GM19397 (cell line): ENCODE results near the gene KLHL8.
"Not testable (repeated sequence)": the region's sequence is repeated elsewhere in the genome, so short reads cannot be mapped to it uniquely, and the experiment has no call there.

Experiments
- ATAC-seq: cut with Tn5 transposase; IDR thresholded peaks from one replicate; pipeline ENCODE4 v1.9.1; 2021; ENCODE audit warnings: mild to moderate bottlenecking, moderate library complexity; ENCODE audit not compliant: unreplicated experiment

Gene KLHL8

DNA sequence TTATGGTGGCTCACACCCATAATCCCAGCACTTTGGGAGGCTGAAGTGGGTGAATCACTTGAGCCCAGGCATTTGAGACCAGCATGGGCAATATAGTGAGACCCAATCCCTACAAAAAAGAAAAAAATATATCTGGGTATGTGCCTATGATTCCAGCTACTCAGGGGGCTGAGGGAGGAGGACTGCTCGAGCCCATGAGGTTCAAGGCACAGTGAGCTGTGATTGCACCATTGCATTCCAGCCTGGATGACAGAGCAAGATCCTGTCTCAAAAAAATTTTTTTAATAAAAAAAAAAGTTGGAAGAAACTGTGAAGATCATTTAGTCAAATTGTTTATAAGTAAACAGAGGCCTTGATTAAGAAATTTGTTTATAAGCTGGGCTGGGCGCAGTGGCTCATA lies 39.7 kb downstream of the KLHL8 start:
- no peak for ATAC-seq

DNA sequence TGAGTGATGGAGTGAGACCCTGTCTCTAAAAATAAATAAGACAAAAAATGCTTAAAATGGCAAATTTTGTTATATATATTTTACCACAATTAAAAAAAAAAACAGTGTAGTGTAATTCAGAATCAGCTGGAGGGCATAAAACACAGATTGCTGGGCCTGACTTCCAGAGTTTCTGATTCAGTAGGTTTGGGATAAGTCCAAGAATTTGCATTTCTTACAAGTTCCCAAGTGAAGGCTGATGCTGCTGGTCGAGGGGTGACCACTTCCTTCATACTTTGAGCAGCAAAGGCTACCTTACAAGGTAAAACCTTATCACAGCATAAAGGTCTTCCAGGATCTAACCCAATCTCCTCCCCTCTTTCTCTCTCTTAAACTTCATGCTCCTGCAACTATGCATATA lies 40.7 kb downstream of the KLHL8 start:
- no peak for ATAC-seq

DNA sequence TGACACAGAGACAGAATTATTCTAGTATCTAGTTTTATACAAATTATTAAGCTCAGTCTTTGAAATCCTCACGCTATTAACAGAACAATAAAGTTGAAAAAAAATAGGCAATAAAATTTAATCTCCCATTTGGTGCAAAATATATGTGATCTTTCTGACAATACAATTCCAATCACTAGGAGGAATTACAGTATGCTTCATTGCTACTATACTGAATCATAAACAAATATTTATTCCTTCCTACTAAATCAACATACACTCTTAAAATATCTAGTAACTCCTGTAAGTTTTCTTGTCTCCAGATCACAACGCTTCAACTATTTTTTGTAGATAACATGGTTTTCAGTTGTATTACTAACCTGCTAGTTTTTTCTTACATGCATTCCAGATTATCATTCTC lies 45.7 kb downstream of the KLHL8 start:
- ATAC-seq = no peak

DNA sequence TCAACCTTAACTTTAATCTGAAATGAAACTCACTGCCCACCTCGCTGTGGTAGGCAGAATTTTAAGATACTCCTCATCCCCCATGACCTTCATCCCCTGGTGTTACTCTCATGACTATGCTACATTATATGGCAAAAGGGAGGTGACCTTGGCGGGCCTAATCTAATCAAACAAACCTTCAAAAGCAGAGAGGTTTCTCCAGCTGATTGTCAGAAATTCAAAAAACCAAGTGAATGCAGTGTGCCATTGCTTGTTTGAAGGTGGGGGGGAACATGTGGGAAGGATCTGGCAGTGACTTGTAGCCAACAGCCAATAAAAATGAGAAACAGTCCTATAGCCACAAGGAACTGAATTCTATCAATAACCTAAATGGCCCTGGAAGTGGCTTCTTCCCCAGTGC lies 48.5 kb downstream of the KLHL8 start:
- no peak for ATAC-seq

DNA sequence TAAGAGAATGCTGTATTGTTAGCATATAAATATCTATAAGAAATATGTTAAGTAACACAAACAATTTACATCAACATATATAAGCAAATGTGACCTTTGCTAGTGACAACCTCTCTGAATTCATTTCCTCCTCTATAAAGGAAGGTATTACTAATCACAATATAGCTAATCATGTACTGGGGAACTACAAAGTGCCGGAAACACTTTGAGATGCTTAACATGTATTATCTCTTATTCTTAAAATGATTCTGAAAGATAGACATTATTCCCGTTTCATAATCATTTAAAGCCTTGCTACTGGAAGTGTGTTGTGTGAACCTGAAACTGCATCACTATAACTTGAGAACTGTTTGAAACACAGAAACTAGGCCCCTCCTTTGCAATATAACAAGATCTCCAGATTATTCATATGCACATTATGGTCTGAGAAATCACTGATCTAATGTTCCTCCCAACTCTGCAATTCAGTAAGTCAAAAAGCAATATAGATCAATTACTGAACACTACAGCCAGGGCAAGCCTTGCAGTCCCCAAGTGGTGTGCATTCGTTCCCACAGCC lies 54.0 kb downstream of the KLHL8 start:
- no peak for ATAC-seq

DNA sequence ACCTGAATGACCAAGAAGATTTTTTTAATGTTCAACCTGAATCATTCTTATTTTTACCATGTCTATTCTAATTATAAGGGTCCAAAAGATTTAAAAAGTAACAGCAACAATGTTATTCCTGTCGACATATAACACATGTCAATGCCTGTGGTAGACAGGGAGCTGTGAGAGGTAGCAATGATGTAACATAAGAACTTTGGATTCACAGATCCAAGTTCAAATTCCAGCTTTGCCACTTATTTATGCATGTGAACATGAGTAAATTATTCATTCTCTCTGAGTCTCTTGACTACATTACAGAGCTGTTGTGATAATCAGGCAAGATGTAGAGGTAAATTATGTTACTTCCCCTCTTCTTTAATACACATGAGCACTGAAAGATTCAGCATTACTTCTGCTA lies 54.5 kb downstream of the KLHL8 start:
- ATAC-seq = no peak

DNA sequence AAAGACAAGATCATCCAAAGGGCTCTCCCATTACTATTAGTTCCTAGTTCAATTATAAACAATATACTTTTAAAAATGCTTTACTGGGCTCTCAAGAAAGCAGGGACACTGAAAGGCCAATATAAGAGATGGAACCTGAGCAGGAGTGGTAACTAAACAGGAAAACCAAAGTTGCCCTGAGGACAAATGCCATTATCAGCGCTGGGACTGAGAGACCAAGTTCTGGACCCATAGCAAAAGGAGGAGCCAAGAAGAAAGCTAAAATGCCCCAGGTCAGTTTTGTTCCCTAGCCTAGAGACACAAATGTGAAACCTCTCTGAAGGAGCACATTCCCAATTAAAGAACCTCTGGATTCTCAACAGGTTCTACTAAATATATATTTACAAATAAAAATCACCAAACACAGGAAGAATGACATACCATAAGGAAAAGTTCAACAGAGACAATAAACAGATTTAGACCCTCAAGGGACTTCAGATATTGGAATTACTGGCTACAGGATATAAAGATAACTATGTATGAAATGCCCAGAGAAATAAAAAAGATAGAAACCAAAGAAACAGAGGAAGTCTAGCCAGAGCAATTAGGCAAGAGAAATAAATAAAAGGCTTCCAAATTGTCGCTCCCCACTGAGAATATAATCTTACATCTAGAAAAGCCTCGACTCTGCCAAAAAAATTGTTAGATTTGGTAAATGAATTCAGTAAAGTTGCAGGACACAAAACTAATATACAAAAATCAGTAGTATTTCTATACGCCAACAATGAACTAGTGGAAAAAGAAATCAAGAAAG lies 67.1 kb downstream of the KLHL8 start:
- no peak for ATAC-seq

DNA sequence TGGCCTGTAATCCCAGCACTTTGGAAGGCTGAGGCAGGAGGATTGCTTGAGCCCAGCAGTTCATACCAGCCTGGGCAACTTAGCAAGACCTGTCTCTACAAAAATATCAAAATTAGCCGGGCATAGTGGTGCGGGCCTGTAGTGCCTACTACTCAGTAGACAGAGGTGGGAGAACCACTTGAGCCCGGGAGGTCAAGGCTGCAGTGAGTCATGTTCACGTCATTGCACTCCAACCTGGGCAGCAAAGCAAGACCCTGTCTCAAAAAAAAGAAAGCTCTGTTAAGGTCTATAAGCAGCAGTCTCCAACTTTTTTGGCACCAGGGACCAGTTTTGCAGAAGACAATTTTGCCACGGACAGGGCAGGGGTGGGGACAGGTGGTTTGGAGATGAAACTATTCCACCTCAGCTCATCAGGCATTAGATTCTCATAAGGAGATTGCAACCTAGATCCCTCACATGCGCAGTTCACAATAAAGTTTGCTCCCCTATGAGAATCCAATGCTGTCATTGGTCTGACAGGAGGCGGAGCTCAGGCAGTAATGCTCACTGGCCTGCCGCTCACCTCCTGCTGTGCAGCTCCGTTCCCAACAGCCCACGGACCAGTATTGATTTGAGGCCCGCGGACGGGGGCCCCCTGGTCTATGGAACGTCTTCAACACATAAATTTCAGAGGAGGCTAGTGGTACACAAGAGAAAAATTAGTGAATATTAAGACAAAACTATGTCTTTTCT lies 67.9 kb downstream of the KLHL8 start:
- ATAC-seq = no peak

DNA sequence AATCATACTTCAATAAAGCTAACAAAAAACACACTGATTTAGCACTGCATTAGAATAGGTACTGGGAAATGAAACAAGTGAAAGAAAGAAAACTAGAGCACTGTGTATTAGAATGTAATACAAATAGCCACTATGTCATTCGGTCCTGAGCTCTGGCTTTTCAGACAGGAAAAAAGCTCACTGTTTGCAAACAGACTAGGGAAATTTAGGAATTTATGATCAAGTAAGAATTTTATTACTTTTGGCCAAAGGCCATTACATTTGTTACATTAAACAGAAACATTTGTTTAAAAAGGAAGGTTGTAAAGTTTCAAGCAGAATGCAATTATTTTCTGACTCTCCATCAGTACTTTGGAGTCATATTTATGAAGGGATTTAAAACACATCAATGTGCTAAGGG lies 68.7 kb downstream of the KLHL8 start:
- no peak for ATAC-seq

DNA sequence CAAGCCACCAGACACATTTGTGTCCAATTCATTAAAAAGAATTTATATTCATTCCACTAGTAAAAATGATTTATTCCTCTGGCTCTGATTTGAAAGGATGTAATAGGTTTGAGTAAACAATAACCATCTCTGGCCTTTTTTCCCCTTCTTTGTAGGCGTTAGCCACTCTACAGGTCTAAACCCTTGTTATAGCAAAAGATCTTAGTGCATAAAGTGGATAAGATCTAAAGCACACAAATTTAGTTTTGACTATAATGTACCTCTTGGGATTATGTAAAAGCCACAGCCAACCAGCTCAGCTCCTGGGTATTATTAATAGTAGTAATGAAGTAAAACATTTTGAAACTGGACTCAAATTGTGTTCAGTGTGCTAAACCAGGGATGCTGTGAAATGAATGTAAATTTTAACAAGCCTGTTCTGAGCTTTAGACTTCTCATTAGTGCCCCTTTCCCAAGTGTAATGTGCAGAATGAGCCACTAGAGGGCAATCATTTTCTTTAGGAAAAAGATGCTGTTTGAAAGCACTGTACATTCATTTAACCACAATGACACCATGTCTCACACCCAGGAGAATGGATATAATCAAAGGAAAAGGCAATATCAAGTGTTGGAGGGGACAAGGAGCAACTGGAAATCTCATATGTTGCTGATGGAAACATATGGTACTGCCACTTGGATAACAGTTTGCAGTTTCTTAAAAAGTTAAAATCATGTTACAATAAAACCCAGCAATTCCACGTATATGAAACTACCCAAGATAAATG lies 69.7 kb downstream of the KLHL8 start:
- peak; percentile 47 for ATAC-seq

DNA sequence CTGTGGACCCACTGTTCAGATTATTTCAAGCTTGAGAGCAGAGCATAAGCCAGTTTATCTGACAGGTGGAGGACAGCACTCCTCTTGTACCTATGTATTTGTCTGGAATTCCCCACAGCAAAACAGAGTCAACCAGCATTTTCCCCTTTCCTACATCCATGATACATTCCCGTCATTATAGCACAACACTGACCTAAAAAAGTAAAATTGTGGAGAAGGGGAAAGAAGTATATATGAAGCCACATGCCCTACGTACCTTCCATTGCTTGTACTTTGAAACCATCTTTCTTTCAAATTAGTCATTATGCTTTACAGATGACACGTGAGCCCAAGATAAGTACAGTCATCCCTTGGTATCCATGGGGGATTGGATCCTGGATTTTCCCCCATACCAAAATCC lies 73.3 kb downstream of the KLHL8 start:
- ATAC-seq = no peak

DNA sequence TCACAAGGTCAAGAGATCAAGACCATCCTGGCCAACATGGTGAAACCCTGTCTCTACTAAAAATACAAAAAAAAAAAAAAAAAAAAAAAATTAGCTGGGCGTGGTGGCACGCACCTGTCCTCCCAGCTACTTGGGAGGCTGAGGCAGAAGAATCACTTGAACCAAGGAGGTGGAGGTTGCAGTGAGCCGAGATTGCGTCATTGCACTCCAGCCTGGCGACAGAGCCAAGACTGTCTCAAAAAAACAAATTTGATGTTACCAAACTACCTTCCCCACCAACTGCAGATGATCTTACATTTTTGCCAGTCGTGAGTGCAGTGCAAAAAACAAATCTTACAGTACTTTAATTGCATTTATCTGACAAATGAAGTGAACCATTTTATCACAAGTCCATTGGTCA lies 74.5 kb downstream of the KLHL8 start:
- ATAC-seq = not testable (repeated sequence)

DNA sequence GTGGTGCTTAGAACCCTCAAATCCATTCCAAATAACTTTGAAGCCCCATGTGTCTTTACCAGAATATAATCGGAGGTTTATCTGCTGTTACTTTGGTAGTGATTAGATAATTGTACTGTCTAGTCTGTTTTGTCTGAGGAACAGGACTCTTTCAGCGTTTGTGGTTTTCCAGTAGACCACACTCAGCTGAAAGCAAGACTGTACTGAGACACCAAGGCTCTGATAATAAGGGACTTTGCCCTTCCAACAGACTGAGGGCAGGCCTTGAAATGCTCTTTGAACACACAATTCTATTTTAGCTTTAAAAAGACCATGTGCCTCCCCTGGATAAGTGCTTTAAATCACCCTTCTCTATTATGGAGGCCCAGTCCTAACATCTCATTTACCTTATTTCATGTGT lies 76.1 kb downstream of the KLHL8 start:
- ATAC-seq = no peak

DNA sequence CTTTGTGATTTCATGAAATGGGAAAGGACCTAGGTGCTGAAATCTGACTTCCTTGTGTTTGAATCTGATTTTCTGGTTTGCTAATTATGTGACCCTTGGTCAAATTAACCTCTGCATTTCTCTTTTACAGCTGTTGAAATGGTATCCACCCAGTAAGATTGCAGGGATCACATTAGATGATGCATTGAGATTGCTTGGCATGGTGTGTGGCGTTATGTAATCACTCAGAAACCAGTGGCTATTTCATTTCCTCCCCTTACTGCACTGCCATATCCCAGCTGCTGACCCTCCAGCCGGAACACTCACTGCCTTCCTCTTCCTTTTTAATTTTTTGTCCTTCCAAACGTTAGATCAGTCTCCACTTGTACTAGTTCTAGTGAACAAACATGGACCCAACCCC lies 79.0 kb downstream of the KLHL8 start:
- no peak for ATAC-seq

DNA sequence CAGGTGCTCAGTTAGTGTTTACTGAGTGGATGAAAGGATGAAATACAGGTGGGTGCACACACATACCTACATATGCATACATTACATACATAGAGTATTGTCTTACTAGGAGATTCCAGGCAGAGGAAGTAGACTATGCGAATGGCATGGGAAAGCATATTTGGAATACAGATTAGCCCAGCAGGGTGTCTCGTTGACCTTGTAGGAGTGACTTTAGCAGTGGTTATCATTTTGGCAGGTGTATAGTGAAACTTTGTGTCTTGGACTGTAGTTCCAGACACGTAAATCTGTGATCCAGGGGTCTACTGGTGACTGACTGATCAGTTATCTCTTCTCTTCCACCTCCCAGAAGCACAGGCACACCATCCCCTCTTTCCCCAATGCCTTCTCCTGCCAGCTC lies 86.3 kb downstream of the KLHL8 start:
- no peak for ATAC-seq

DNA sequence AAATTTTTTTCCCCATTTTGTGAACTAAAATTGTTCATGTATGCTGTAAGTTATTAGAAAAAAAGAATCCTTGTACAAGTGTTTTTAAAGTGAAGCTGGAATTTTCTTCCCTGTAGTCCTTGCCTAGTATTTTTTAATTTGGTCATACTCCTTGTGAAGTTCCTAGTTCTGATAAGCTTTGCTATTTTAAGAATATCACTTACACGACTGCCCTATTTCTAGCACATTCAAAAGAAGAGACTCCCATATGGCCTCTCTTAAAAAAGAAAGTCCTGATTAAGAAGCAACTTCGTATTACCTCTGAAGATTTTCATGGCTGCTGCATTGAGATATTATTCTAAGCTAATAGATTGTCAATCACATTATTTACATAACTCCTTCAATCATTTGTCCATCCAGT lies 87.2 kb downstream of the KLHL8 start:
- no peak for ATAC-seq

DNA sequence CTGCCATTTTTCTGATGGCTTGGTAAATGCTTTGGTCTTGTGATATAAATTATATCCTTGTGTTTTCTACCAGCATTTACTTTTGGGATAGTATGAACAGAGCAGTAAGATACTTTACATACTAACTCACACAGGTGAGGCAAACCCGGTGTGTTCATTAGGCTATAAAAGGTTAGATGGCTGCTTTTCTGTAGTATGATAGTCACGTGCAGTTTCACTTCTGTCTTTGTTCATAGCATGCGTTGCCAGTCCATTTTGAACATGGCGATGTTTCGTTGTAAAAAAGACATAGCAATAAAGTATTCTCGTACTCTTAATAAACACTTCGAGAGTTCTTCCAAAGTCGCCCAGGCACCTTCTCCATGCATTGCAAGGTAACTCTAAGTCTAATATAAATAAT lies 88.4 kb downstream of the KLHL8 start:
- ATAC-seq = no peak

DNA sequence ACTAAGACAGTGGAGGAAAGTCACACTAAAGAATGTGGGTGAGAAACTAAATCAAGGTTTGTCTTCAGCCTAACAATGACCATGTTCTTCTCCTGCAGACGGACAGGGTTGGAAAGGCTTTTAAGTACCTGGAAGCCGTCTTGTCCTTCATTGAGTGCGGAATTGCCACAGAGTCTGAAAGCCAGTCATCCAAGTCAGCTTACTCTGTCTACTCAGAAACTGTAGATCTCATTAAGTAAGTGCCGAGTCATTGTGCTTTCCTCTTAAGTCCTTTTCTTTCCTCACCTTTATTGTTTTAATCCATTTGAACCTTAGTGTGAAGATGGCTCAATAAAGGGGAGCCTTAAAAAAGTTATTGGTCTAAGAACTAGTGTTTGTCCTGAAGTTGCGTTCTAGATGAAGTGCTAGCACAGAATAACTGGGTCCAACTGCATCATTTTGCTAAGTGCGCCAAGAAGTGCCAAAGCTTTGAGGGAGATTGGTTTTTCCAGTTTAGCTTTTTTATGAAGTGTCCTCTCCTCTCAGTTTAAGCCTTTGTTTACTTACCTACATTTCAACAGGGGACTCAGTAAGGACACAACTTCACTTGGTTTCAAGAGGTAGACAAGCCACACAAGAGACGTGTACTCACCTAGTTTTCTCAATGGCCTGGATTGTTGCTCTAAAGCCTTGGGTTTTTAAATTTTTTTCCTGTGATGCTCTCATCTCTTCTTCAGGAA lies 89.3 kb downstream of the KLHL8 start:
- no peak for ATAC-seq

DNA sequence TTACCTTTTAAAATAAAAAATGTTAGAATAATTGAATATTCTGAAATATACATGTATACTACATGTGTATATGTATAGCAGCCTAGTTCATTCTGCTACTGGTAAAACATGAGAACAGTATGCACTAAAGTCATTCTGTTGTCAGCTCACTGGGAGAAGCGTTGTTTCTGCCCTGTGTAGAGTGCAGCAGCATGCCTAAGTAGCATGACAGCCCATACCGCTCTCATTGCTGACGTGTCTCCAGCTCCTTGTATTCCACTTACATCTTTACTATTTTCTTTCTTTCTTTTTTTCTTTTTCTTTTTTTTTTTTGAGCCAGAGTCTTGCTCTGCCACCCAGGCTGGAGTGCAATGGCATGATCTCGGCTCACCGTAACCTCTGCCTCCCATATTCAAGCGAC lies 90.7 kb downstream of the KLHL8 start:
- no peak for ATAC-seq

DNA sequence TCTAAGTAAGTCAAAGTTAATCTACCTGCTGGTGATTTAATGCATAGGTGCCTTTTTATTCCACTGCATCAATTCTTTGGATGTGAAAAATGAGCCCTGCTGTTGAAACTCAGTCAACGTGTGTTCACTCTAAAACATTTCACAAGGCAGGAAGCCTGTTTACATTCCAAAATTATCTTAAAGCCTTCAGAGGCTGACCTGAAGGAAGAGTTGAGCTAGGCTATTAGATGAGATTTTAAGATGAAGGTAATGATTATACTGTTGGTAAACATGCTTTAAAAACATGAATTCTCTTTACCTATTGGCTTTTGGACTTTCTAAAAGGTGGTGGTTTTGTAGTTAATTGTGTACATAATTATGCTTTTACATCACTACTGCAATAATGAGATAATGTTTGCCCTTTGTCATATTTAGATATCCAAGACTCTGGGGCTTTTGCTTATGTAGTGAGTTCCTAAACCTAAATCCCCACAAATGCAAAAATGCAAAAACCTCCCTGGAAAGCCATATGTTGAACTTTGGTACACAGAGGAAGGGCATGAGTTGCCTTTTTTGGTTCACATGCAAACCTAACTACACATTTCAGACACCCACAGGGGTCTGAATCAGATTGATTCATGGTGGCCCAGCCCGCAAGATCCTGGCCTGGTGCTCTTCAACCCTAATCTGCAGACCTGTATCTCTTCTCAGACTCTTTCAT lies 92.3 kb downstream of the KLHL8 start:
- no peak for ATAC-seq
